ENCODE results near the gene PRKAR1A.

The PRKAR1A gene

DNA sequence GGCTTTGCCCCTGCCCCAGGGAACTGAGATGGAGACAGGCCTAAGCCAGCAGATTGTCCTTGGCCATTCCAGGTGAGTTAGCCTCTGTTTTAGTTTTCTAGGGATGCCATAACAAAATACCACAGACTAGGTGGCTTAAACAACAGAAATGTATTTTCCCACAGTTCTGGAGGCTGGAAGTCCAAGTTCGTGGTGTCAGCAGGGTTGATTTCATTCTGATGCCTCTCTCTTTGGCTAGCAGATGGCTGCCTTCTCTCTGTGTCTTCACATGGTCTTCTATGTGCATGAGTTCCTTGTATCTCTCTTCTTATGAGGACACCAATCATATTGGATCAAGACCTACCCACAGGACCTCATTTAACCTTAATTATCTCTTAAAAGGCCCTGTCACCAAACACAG lies 76.1 kb downstream of the PRKAR1A start:
- Histone ChIP-seq H3K4me1 (ENCODE audit: control insufficient read depth, insufficient read depth, low read depth, low read length) (no peaks in the 10 kb centered on the region), H3K36me3 (ENCODE audit: control insufficient read depth in 1 of 2, insufficient read depth in 2 of 2, low read depth in 1 of 2, low read length in 2 of 2) (peaks cover 0 to 82% of the 10 kb centered on the region in 2 experiments), H3K9ac (ENCODE audit: low read length) (no peak overlapping the region), H3K9me3 (ENCODE audit: control insufficient read depth, low read length) (peaks cover 15% of the 10 kb centered on the region), H2BK120ac (ENCODE audit: low read depth, low read length) (no peak overlapping the region), H3K18ac (ENCODE audit: low read depth in 1 of 2, low read length in 2 of 2) (no peak overlapping the region), H3K27me3 (ENCODE audit: control insufficient read depth in 1 of 2, insufficient read depth in 1 of 2, low read length in 2 of 2) (peaks cover 0 to 22% of the 10 kb centered on the region in 2 experiments), H3K27ac (ENCODE audit: low read length, poor library complexity, severe bottlenecking) (no peak overlapping the region), H3K79me1 (replicated peaks; ENCODE audit: low read length, poor library complexity, severe bottlenecking) (no peaks in the 10 kb centered on the region), H3K4me3 (ENCODE audit: insufficient read depth in 1 of 2, low read depth in 1 of 2, low read length in 2 of 2) (no peak overlapping the region), H2BK5ac (ENCODE audit: low read depth, low read length, poor library complexity, severe bottlenecking) (no peak overlapping the region), H2AK5ac (ENCODE audit: low read length, severe bottlenecking) (no peak overlapping the region), H3K23ac (ENCODE audit: low read length in 2 of 2) (no peak overlapping the region), H3K14ac (ENCODE audit: low read length in 2 of 2) (no peak overlapping the region), H2BK15ac (ENCODE audit: low read depth, poor library complexity, severe bottlenecking) (no peak overlapping the region), H4K91ac (ENCODE audit: low read length) (no peak overlapping the region), H2BK12ac (ENCODE audit: low read length in 2 of 2) (no peak overlapping the region), H4K8ac (ENCODE audit: low read length) (no peak overlapping the region), H3K4ac (ENCODE audit: low read depth in 1 of 2, low read length in 2 of 2) (no peak overlapping the region), H3K4me2 (ENCODE audit: low read length, poor library complexity, severe bottlenecking) (no peak overlapping the region), H2AFZ (ENCODE audit: low read depth, low read length) (no peak overlapping the region)
- DNase-seq, result no peak
- WGBS, result 63% methylated on average over 1 of the region's 1 CpG

DNA sequence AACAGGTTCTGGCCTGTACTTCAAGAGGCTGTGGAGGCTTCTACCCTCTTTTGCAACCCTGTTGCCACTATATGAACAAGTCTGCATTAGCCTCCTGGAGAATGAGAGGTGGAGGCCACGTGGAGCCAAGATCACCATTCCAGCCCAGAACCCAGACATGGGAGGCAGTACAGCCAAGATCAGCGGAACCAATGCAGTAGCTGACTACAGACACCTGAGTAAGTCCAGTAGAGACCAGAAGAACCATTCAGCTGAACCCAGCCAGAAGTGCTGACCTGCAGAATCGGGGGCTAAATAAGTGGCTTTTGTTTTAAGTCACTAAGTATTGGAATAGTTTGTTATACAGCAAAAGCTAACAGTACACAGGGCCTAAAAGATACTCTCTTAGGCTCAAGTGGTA lies 76.9 kb downstream of the PRKAR1A start:
- no peak overlapping the region for H3K18ac ChIP-seq (ENCODE audit: low read depth in 1 of 2, low read length in 2 of 2)
- H2BK15ac ChIP-seq (ENCODE audit: low read depth, poor library complexity, severe bottlenecking), result no peak overlapping the region
- H3K23ac ChIP-seq (ENCODE audit: low read length in 2 of 2), result no peak overlapping the region
- no peaks in the 10 kb centered on the region for H3K79me1 ChIP-seq (replicated peaks; ENCODE audit: low read length, poor library complexity, severe bottlenecking)
- no peak overlapping the region for H3K9ac ChIP-seq (ENCODE audit: low read length)
- peak overlapping the region in 1 of 2 experiments; percentile 43 for H3K4me3 ChIP-seq (ENCODE audit: insufficient read depth in 1 of 2, low read depth in 1 of 2, low read length in 2 of 2)
- H3K27ac ChIP-seq (ENCODE audit: low read length, poor library complexity, severe bottlenecking), result no peak overlapping the region
- H3K14ac ChIP-seq (ENCODE audit: low read length in 2 of 2), result no peak overlapping the region
- no peak overlapping the region for H2BK5ac ChIP-seq (ENCODE audit: low read depth, low read length, poor library complexity, severe bottlenecking)
- H2BK12ac ChIP-seq (ENCODE audit: low read length in 2 of 2), result no peak overlapping the region
- WGBS, result 84% methylated on average over 3 of the region's 3 CpGs
- peaks cover 0 to 81% of the 10 kb centered on the region in 2 experiments for H3K36me3 ChIP-seq (ENCODE audit: control insufficient read depth in 1 of 2, insufficient read depth in 2 of 2, low read depth in 1 of 2, low read length in 2 of 2)
- no peak overlapping the region for H4K8ac ChIP-seq (ENCODE audit: low read length)
- no peak overlapping the region for H2BK120ac ChIP-seq (ENCODE audit: low read depth, low read length)
- no peaks in the 10 kb centered on the region for H3K4me1 ChIP-seq (ENCODE audit: control insufficient read depth, insufficient read depth, low read depth, low read length)
- no peak overlapping the region for H4K91ac ChIP-seq (ENCODE audit: low read length)
- no peak for DNase-seq
- H2AFZ ChIP-seq (ENCODE audit: low read depth, low read length), result no peak overlapping the region
- no peak overlapping the region for H3K4ac ChIP-seq (ENCODE audit: low read depth in 1 of 2, low read length in 2 of 2)
- H3K27me3 ChIP-seq (ENCODE audit: control insufficient read depth in 1 of 2, insufficient read depth in 1 of 2, low read length in 2 of 2), result peaks cover 0 to 25% of the 10 kb centered on the region in 2 experiments
- no peak overlapping the region for H3K4me2 ChIP-seq (ENCODE audit: low read length, poor library complexity, severe bottlenecking)
- H2AK5ac ChIP-seq (ENCODE audit: low read length, severe bottlenecking), result no peak overlapping the region
- peaks cover 15% of the 10 kb centered on the region for H3K9me3 ChIP-seq (ENCODE audit: control insufficient read depth, low read length)

DNA sequence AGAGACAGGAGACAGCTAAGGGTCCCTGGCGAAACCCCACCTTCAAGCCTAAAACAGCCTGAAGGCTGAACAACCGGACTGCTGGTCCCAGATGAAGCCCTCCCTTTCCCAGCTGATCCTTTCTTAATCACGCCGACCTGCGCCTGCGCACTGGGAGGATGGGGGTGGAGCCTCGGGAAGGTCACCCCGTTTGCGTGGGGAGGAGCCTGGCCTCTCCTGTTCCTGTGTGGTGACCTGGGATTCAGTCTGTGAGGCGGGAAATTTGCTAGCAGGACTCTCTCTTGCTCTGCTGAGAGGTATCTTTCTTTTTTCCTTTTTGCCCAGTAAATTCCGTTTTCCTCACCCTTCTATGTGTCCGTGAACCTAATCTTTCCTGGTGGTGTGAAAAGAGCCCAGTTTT lies 79.4 kb downstream of the PRKAR1A start:
- Histone ChIP-seq H3K4ac (ENCODE audit: low read depth in 1 of 2, low read length in 2 of 2) (no peak overlapping the region), H3K27me3 (ENCODE audit: control insufficient read depth in 1 of 2, insufficient read depth in 1 of 2, low read length in 2 of 2) (peaks cover 0 to 47% of the 10 kb centered on the region in 2 experiments), H3K27ac (ENCODE audit: low read length, poor library complexity, severe bottlenecking) (no peak overlapping the region), H3K9me3 (ENCODE audit: control insufficient read depth, low read length) (peaks cover 15% of the 10 kb centered on the region), H3K18ac (ENCODE audit: low read depth in 1 of 2, low read length in 2 of 2) (no peak overlapping the region), H2AFZ (ENCODE audit: low read depth, low read length) (no peak overlapping the region), H4K91ac (ENCODE audit: low read length) (no peak overlapping the region), H3K4me2 (ENCODE audit: low read length, poor library complexity, severe bottlenecking) (no peak overlapping the region), H3K4me1 (ENCODE audit: control insufficient read depth, insufficient read depth, low read depth, low read length) (no peaks in the 10 kb centered on the region), H3K4me3 (ENCODE audit: insufficient read depth in 1 of 2, low read depth in 1 of 2, low read length in 2 of 2) (peak overlapping the region in 1 of 2 experiments; percentile 54), H2BK120ac (ENCODE audit: low read depth, low read length) (no peak overlapping the region), H3K79me1 (replicated peaks; ENCODE audit: low read length, poor library complexity, severe bottlenecking) (no peaks in the 10 kb centered on the region), H3K23ac (ENCODE audit: low read length in 2 of 2) (no peak overlapping the region), H3K36me3 (ENCODE audit: control insufficient read depth in 1 of 2, insufficient read depth in 2 of 2, low read depth in 1 of 2, low read length in 2 of 2) (peaks cover 0 to 80% of the 10 kb centered on the region in 2 experiments), H3K9ac (ENCODE audit: low read length) (peak overlapping the region; percentile 73), H3K14ac (ENCODE audit: low read length in 2 of 2) (no peak overlapping the region), H2AK5ac (ENCODE audit: low read length, severe bottlenecking) (no peak overlapping the region), H2BK5ac (ENCODE audit: low read depth, low read length, poor library complexity, severe bottlenecking) (no peak overlapping the region), H4K8ac (ENCODE audit: low read length) (no peak overlapping the region), H2BK12ac (ENCODE audit: low read length in 2 of 2) (no peak overlapping the region), H2BK15ac (ENCODE audit: low read depth, poor library complexity, severe bottlenecking) (no peak overlapping the region)
- DNase-seq, result no peak
- 64% methylated on average over 11 of the region's 12 CpGs for WGBS

DNA sequence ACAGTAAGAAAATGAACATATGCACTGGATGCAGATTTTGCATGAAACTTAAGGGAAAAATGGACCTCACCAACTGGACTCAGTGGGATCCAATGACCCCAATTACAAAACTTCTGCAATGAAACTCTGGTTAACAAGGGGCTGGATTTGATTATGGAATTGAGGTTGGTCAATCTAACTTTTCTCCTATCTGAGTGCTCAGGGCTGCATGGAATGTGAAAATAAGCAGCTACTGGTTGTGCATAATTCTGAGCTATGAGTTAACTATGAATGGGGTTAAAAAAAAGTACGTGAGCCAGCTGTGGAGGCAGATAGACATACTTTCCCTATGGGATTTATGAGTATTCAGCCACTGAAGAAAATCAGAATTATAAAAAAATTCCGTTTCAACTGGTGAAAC lies 79.8 kb downstream of the PRKAR1A start:
- Histone ChIP-seq H3K79me1 (replicated peaks; ENCODE audit: low read length, poor library complexity, severe bottlenecking) (no peaks in the 10 kb centered on the region), H3K4me1 (ENCODE audit: control insufficient read depth, insufficient read depth, low read depth, low read length) (no peaks in the 10 kb centered on the region), H3K9me3 (ENCODE audit: control insufficient read depth, low read length) (peaks cover 15% of the 10 kb centered on the region), H3K27me3 (ENCODE audit: control insufficient read depth in 1 of 2, insufficient read depth in 1 of 2, low read length in 2 of 2) (peaks cover 0 to 51% of the 10 kb centered on the region in 2 experiments), H2BK5ac (ENCODE audit: low read depth, low read length, poor library complexity, severe bottlenecking) (no peak overlapping the region), H2AFZ (ENCODE audit: low read depth, low read length) (no peak overlapping the region), H2BK120ac (ENCODE audit: low read depth, low read length) (no peak overlapping the region), H3K23ac (ENCODE audit: low read length in 2 of 2) (no peak overlapping the region), H3K4me3 (ENCODE audit: insufficient read depth in 1 of 2, low read depth in 1 of 2, low read length in 2 of 2) (peak overlapping the region in 1 of 2 experiments; percentile 54), H4K91ac (ENCODE audit: low read length) (no peak overlapping the region), H2BK15ac (ENCODE audit: low read depth, poor library complexity, severe bottlenecking) (no peak overlapping the region), H3K9ac (ENCODE audit: low read length) (peak overlapping the region; percentile 73), H3K14ac (ENCODE audit: low read length in 2 of 2) (no peak overlapping the region), H3K4me2 (ENCODE audit: low read length, poor library complexity, severe bottlenecking) (no peak overlapping the region), H3K18ac (ENCODE audit: low read depth in 1 of 2, low read length in 2 of 2) (no peak overlapping the region), H4K8ac (ENCODE audit: low read length) (no peak overlapping the region), H2BK12ac (ENCODE audit: low read length in 2 of 2) (no peak overlapping the region), H2AK5ac (ENCODE audit: low read length, severe bottlenecking) (no peak overlapping the region), H3K4ac (ENCODE audit: low read depth in 1 of 2, low read length in 2 of 2) (no peak overlapping the region), H3K36me3 (ENCODE audit: control insufficient read depth in 1 of 2, insufficient read depth in 2 of 2, low read depth in 1 of 2, low read length in 2 of 2) (peaks cover 0 to 80% of the 10 kb centered on the region in 2 experiments), H3K27ac (ENCODE audit: low read length, poor library complexity, severe bottlenecking) (no peak overlapping the region)
- WGBS, result 78% methylated on average over 2 of the region's 2 CpGs
- DNase-seq, result no peak

All from mesenchymal stem cell (in vitro differentiated cells and primary cell).